Measurements from ENCODE around the gene DLGAP5.

The DLGAP5 gene

DNA sequence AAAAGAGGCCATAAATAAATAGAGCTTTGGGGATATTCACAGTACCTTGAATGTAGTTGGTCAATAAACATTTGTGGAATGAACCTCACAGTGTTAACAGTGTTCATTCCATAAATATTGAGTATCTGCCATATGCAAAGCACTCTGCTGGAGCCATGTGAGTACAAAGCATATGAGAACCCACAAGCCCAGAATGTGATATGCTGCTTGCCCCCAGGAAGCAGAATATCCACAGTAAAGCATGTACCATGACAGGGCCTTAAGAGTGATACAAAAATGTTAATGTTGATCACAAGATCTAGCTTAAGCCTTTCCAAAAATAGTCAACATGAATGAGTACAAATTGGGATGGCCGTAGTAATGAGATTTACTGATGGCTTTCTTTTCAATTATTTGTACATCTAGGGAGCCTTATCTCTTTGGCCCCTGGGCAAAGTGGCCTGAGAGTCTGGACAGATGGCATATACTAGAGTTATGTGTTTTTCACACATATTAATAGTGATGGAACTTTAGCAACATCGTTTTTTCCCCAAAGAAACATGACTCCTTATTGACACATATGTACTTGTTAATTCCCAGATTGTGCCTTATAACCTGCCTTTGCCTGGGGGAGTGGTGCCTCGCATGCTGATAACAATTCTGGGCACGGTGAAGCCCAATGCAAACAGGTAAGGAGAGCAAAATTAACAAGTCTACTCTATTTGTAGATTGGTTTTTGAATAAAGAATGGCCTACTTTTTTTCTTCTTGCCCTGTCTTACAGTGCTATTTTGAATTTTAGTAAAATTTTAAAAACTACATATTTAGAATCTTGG is 51.5 kb downstream of the DLGAP5 start:
- DNase-seq (ENCODE audit: low read depth), result no peak
- no peak for TF ChIP-seq CTCF (IDR thresholded peaks at IDR 0.05; ENCODE audit: control insufficient read depth, extremely low read depth, insufficient read depth)
- H3K4me3 ChIP-seq (ENCODE audit: low read depth, low read length), result no peak overlapping the region

GRCh38 chr14:55139141-55139540 is 52.2 kb downstream of the DLGAP5 start:
- DNase-seq (ENCODE audit: low read depth), result no peak
- no peak for TF ChIP-seq CTCF (IDR thresholded peaks at IDR 0.05; ENCODE audit: control insufficient read depth, extremely low read depth, insufficient read depth)
- no peak overlapping the region for H3K4me3 ChIP-seq (ENCODE audit: low read depth, low read length)

- DNase-seq (ENCODE audit: low read depth), result no peak
- TF ChIP-seq CTCF (IDR thresholded peaks at IDR 0.05; ENCODE audit: control insufficient read depth, extremely low read depth, insufficient read depth), result no peak
Measured at GRCh38 chr14:55138091-55138490, 53.3 kb downstream of the DLGAP5 start.

GRCh38 chr14:55136885-55137786 is 54.2 kb downstream of the DLGAP5 start:
- no peak for DNase-seq (ENCODE audit: low read depth)
- H3K4me3 ChIP-seq (ENCODE audit: low read depth, low read length), result no peak overlapping the region
- no peak for TF ChIP-seq CTCF (IDR thresholded peaks at IDR 0.05; ENCODE audit: control insufficient read depth, extremely low read depth, insufficient read depth)

More at GRCh38 chr14:55138091-55138490, 53.3 kb downstream of the DLGAP5 start:
- no peak overlapping the region for H3K4me3 ChIP-seq (ENCODE audit: low read depth, low read length)

DNA sequence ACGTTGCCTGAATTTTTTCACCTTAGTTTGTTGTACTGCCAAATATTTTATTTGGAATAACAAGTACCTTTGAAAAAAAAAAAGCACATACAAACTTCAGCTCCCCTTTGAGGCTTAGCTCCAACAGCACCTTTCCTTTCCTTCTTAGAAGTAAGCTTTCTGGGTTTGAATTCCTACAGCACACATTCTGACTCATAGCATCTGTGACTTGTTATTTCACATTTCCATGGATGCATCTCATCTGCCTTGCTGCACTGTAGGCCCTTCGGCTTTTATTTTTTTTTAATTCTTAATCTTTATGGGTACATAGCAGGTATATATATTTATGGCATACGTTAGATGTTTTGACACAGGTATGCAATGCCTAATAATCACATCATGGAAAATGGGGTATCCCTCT is 55.1 kb downstream of the DLGAP5 start:
- no peak for DNase-seq (ENCODE audit: low read depth)
- TF ChIP-seq CTCF (IDR thresholded peaks at IDR 0.05; ENCODE audit: control insufficient read depth, extremely low read depth, insufficient read depth), result no peak
- no peak overlapping the region for H3K4me3 ChIP-seq (ENCODE audit: low read depth, low read length)

DNA sequence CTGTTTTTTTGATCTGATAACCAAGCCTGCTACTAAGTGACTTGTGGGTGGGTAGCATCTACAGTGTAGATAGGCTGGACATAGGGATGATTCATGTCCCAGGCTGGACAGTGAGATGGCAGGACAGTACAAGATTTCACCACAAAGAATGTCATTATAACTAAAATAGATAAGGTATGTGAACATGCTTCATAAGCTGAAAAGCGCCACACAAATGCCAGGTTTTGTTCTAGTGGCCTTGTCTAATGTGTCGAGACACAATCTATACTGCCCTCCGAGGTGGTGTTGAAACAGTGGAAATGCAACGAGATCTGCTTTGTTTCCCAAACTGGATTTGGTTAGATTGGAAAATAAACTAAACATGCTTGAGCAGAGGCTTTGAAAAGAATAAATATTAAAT is 58.0 kb downstream of the DLGAP5 start:
- DNase-seq (ENCODE audit: low read depth), result no peak
- no peak for TF ChIP-seq CTCF (IDR thresholded peaks at IDR 0.05; ENCODE audit: control insufficient read depth, extremely low read depth, insufficient read depth)
- H3K4me3 ChIP-seq (ENCODE audit: low read depth, low read length), result no peak overlapping the region
